ENCODE results near the gene SPOCK2.

DNA sequence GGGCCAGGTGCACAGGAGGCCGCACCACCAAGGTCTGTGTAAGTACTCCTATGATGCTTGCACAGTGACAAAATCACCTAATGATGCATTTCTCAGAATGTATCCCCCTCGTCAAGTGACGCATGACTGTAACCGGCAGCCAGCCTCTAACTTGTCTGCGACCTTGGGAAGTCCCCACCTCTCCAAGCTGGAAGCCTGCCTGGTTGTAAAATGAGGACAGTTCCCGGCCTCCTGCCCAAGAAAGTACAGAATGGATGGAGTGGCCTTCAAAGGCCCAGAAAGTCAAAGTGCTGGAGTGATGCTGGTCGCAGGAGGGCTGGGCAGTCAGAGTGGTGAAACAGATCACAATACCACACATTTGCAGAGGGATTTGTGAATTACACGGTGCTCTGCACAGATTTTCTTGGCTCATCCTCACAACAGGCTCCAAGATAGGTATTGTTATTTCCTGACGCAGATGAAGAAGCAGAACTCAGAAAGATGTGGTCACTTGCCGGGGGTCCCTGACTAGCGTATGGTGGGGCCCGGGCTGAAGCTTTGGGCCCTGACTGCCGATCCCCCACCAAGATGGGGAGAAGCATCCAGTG, 22.8 kb downstream of the SPOCK2 start:
- TF ChIP-seq, protein P1, sequence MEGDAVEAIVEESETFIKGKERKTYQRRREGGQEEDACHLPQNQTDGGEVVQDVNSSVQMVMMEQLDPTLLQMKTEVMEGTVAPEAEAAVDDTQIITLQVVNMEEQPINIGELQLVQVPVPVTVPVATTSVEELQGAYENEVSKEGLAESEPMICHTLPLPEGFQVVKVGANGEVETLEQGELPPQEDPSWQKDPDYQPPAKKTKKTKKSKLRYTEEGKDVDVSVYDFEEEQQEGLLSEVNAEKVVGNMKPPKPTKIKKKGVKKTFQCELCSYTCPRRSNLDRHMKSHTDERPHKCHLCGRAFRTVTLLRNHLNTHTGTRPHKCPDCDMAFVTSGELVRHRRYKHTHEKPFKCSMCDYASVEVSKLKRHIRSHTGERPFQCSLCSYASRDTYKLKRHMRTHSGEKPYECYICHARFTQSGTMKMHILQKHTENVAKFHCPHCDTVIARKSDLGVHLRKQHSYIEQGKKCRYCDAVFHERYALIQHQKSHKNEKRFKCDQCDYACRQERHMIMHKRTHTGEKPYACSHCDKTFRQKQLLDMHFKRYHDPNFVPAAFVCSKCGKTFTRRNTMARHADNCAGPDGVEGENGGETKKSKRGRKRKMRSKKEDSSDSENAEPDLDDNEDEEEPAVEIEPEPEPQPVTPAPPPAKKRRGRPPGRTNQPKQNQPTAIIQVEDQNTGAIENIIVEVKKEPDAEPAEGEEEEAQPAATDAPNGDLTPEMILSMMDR (IDR thresholded peaks at IDR 0.05) = no peak
- no peak for TF ChIP-seq POLR2A (IDR thresholded peaks at IDR 0.05)

Measured in lower leg skin (tissue), 3 donors.